Mesenchymal stem cell (in vitro differentiated cells and primary cell): ENCODE results near the gene MACO1.

ENCODE experiments used
- DNase-seq: peaks from one replicate; pipeline ENCODE4 v3.0.0-alpha.2; 2013
- H2AFZ ChIP-seq: one replicate; pipeline ENCODE4 v1.6.1; 2013; ENCODE audit warnings: low read depth, mild to moderate bottlenecking, control low read depth, inconsistent platforms, low read length, moderate library complexity
- H2AK5ac ChIP-seq: 2 replicates; pipeline ENCODE4 v1.6.1; 2013; ENCODE audit warnings: low read length, moderate library complexity, mild to moderate bottlenecking, inconsistent platforms; ENCODE audit not compliant: severe bottlenecking
- H2BK120ac ChIP-seq: one replicate; pipeline ENCODE4 v1.6.1; 2013; ENCODE audit warnings: low read depth, mild to moderate bottlenecking, inconsistent platforms, low read length, moderate library complexity
- H2BK12ac ChIP-seq, 2 experiments: one replicate each; pipeline ENCODE4 v1.6.1; 2013; ENCODE audit warnings: inconsistent platforms in 2 of 2, low read length in 2 of 2, mild to moderate bottlenecking in 2 of 2, moderate library complexity in 2 of 2, control low read depth in 1 of 2
- H2BK15ac ChIP-seq: one replicate; pipeline ENCODE4 v1.6.1; 2013; ENCODE audit warnings: mild to moderate bottlenecking, low read depth, inconsistent platforms; ENCODE audit not compliant: poor library complexity, severe bottlenecking
- H2BK5ac ChIP-seq: 2 replicates; pipeline ENCODE4 v1.6.1; 2013; ENCODE audit warnings: low read depth, mild to moderate bottlenecking, low read length, control low read depth, inconsistent platforms; ENCODE audit not compliant: poor library complexity, severe bottlenecking
- H3K14ac ChIP-seq, 2 experiments: one replicate each; pipeline ENCODE4 v1.6.1; 2013; ENCODE audit warnings: inconsistent platforms in 2 of 2, low read length in 2 of 2, control low read depth in 1 of 2, mild to moderate bottlenecking in 1 of 2, moderate library complexity in 1 of 2
- H3K18ac ChIP-seq, 2 experiments: one replicate each; pipeline ENCODE4 v1.6.1; 2013; ENCODE audit warnings: inconsistent platforms in 2 of 2, low read length in 2 of 2, control low read depth in 1 of 2, low read depth in 1 of 2, mild to moderate bottlenecking in 1 of 2
- H3K23ac ChIP-seq, 2 experiments: one replicate each; pipeline ENCODE4 v1.6.1; 2013; ENCODE audit warnings: inconsistent platforms in 2 of 2, low read length in 2 of 2, mild to moderate bottlenecking in 2 of 2, moderate library complexity in 2 of 2, control low read depth in 1 of 2
- H3K27ac ChIP-seq: 2 replicates; pipeline ENCODE4 v1.5.1; 2013; ENCODE audit warnings: mild to moderate bottlenecking, moderate library complexity, low read length, control low read depth, inconsistent platforms; ENCODE audit not compliant: poor library complexity, severe bottlenecking
- H3K27me3 ChIP-seq, 2 experiments: 2 replicates each; pipeline versions ENCODE4 v1.6.1 to v1.7.0; 2013; ENCODE audit warnings: low read length in 2 of 2, mild to moderate bottlenecking in 2 of 2, moderate library complexity in 2 of 2, control low read depth in 1 of 2, inconsistent platforms in 1 of 2; ENCODE audit not compliant: control insufficient read depth in 1 of 2, insufficient read depth in 1 of 2
- H3K36me3 ChIP-seq, 2 experiments: 2 replicates each; pipeline versions ENCODE4 v1.6.1 to v1.7.0; 2013; ENCODE audit warnings: low read length in 2 of 2, control low read depth in 1 of 2, inconsistent platforms in 1 of 2, low read depth in 1 of 2, mild to moderate bottlenecking in 1 of 2; ENCODE audit not compliant: insufficient read depth in 2 of 2, control insufficient read depth in 1 of 2
- H3K4ac ChIP-seq, 2 experiments: one replicate each; pipeline ENCODE4 v1.6.1; 2013; ENCODE audit warnings: inconsistent platforms in 2 of 2, low read length in 2 of 2, mild to moderate bottlenecking in 2 of 2, moderate library complexity in 2 of 2, control low read depth in 1 of 2, low read depth in 1 of 2
- H3K4me1 ChIP-seq: 2 replicates; pipeline ENCODE4 v1.6.1; 2013; ENCODE audit warnings: low read depth, low read length, control low read depth; ENCODE audit not compliant: control insufficient read depth, insufficient read depth
- H3K4me2 ChIP-seq: 2 replicates; pipeline ENCODE4 v1.6.1; 2013; ENCODE audit warnings: low read length, mild to moderate bottlenecking, inconsistent platforms; ENCODE audit not compliant: poor library complexity, severe bottlenecking
- H3K4me3 ChIP-seq, 2 experiments: 2 replicates each; pipeline versions ENCODE4 v1.5.1 to v1.7.0; 2013; ENCODE audit warnings: low read length in 2 of 2, mild to moderate bottlenecking in 2 of 2, control low read depth in 1 of 2, low read depth in 1 of 2; ENCODE audit not compliant: insufficient read depth in 1 of 2
- H3K79me1 ChIP-seq: replicated peaks from 2 replicates; pipeline ENCODE4 v1.6.1; 2013; ENCODE audit warnings: mild to moderate bottlenecking, control low read depth, low read length, inconsistent platforms; ENCODE audit not compliant: poor library complexity, severe bottlenecking
- H3K9ac ChIP-seq: 2 replicates; pipeline ENCODE4 v1.7.0; 2013; ENCODE audit warnings: mild to moderate bottlenecking, low read length, moderate library complexity
- H3K9me3 ChIP-seq: 2 replicates; pipeline ENCODE4 v1.7.0; 2013; ENCODE audit warnings: mild to moderate bottlenecking, low read length; ENCODE audit not compliant: control insufficient read depth
- H4K8ac ChIP-seq: one replicate; pipeline ENCODE4 v1.6.1; 2013; ENCODE audit warnings: inconsistent platforms, mild to moderate bottlenecking, low read length, moderate library complexity
- H4K91ac ChIP-seq: one replicate; pipeline ENCODE4 v1.6.1; 2013; ENCODE audit warnings: mild to moderate bottlenecking, low read length, inconsistent platforms
- WGBS: methylation state at CpG from one replicate; pipeline ENCODE4 v1.1.7; 2013; ENCODE audit warnings: mixed read lengths; 5-methylcytosine and 5-hydroxymethylcytosine counted together

Gene MACO1

GRCh38 chr1:25540750-25541342 is 110.1 kb downstream of the MACO1 start:
- no peak overlapping the region for H3K9ac ChIP-seq
- 92% methylated on average over 13 of the region's 13 CpGs for WGBS
- H3K4me3 ChIP-seq = no peak overlapping the region
- H3K4ac ChIP-seq = no peak overlapping the region
- no peak overlapping the region for H3K14ac ChIP-seq
- H2BK120ac ChIP-seq = no peak overlapping the region
- peaks cover 17% of the 10 kb centered on the region for H3K79me1 ChIP-seq
- no peak overlapping the region for H2BK5ac ChIP-seq
- H2BK12ac ChIP-seq = no peak overlapping the region
- H2AFZ ChIP-seq = no peak overlapping the region
- H4K91ac ChIP-seq = no peak overlapping the region
- H2BK15ac ChIP-seq = no peak overlapping the region
- peaks cover 20% of the 10 kb centered on the region for H3K4me1 ChIP-seq
- no peak overlapping the region for H3K27ac ChIP-seq
- H2AK5ac ChIP-seq = no peak overlapping the region
- H3K4me2 ChIP-seq = no peak overlapping the region
- no peaks in the 10 kb centered on the region for H3K36me3 ChIP-seq
- H4K8ac ChIP-seq = no peak overlapping the region
- H3K18ac ChIP-seq = no peak overlapping the region
- H3K27me3 ChIP-seq = peaks cover 3 to 5% of the 10 kb centered on the region in 2 experiments
- DNase-seq = no peak
- no peaks in the 10 kb centered on the region for H3K9me3 ChIP-seq
- H3K23ac ChIP-seq = no peak overlapping the region

GRCh38 chr1:25541425-25541824 is 110.7 kb downstream of the MACO1 start:
- Histone ChIP-seq H2BK120ac (no peak overlapping the region), H3K14ac (no peak overlapping the region), H3K18ac (no peak overlapping the region), H3K4me1 (peaks cover 20% of the 10 kb centered on the region), H2AK5ac (no peak overlapping the region), H2AFZ (no peak overlapping the region), H4K91ac (no peak overlapping the region), H3K9me3 (no peaks in the 10 kb centered on the region), H3K4ac (no peak overlapping the region), H2BK12ac (no peak overlapping the region), H3K9ac (no peak overlapping the region), H4K8ac (no peak overlapping the region), H2BK15ac (no peak overlapping the region), H3K27ac (no peak overlapping the region), H3K4me3 (no peak overlapping the region), H3K27me3 (peaks cover 0 to 3% of the 10 kb centered on the region in 2 experiments), H3K36me3 (no peaks in the 10 kb centered on the region), H3K4me2 (no peak overlapping the region), H3K79me1 (peaks cover 22% of the 10 kb centered on the region), H2BK5ac (no peak overlapping the region), H3K23ac (no peak overlapping the region)
- DNase-seq = no peak
- WGBS = 73% methylated on average over 1 of the region's 1 CpG

GRCh38 chr1:25541889-25542658 is 111.4 kb downstream of the MACO1 start:
- Histone ChIP-seq H2BK12ac (no peak overlapping the region), H3K36me3 (no peaks in the 10 kb centered on the region), H2BK5ac (no peak overlapping the region), H2AFZ (no peak overlapping the region), H3K9ac (no peak overlapping the region), H3K79me1 (peaks cover 26% of the 10 kb centered on the region), H2AK5ac (no peak overlapping the region), H3K4me1 (peaks cover 20% of the 10 kb centered on the region), H3K4ac (no peak overlapping the region), H3K9me3 (no peaks in the 10 kb centered on the region), H3K4me2 (no peak overlapping the region), H3K27ac (no peak overlapping the region), H3K14ac (no peak overlapping the region), H3K4me3 (no peak overlapping the region), H2BK15ac (no peak overlapping the region), H4K8ac (no peak overlapping the region), H3K27me3 (peaks cover 0 to 3% of the 10 kb centered on the region in 2 experiments), H4K91ac (no peak overlapping the region), H3K23ac (no peak overlapping the region), H2BK120ac (no peak overlapping the region), H3K18ac (no peak overlapping the region)
- no peak for DNase-seq
- 80% methylated on average over 8 of the region's 8 CpGs for WGBS

GRCh38 chr1:25543005-25543424 is 112.3 kb downstream of the MACO1 start:
- H3K36me3 ChIP-seq = no peaks in the 10 kb centered on the region
- H3K4ac ChIP-seq = no peak overlapping the region
- H2AFZ ChIP-seq = no peak overlapping the region
- no peak overlapping the region for H2AK5ac ChIP-seq
- no peak for DNase-seq
- peak overlapping the region; percentile 33 for H3K4me2 ChIP-seq
- 33% methylated on average over 7 of the region's 7 CpGs for WGBS
- H2BK120ac ChIP-seq = no peak overlapping the region
- peaks cover 31% of the 10 kb centered on the region for H3K79me1 ChIP-seq
- H2BK5ac ChIP-seq = no peak overlapping the region
- peak overlapping the region in 1 of 2 experiments; percentile 62 for H3K23ac ChIP-seq
- no peak overlapping the region for H3K9ac ChIP-seq
- no peak overlapping the region for H4K8ac ChIP-seq
- peak overlapping the region; percentile 65 to 81 for H3K4me3 ChIP-seq
- no peak overlapping the region for H2BK15ac ChIP-seq
- peaks cover 0 to 3% of the 10 kb centered on the region in 2 experiments for H3K27me3 ChIP-seq
- H3K14ac ChIP-seq = no peak overlapping the region
- H4K91ac ChIP-seq = no peak overlapping the region
- peak overlapping the region in 1 of 2 experiments; percentile 18 for H3K18ac ChIP-seq
- no peak overlapping the region for H3K27ac ChIP-seq
- peak overlapping the region in 1 of 2 experiments; percentile 52 for H2BK12ac ChIP-seq
- H3K9me3 ChIP-seq = no peaks in the 10 kb centered on the region
- peaks cover 20% of the 10 kb centered on the region for H3K4me1 ChIP-seq
